ENCODE data around the gene GPR137B. TPM values are rescaled to one million over a fixed set of nuclear protein-coding genes. Genes with fewer than 3 reads are reported as not detected.

The GPR137B gene
- total and polyA plus RNA-seq, 8 donors, result 2.9 to 64.8 (median 12.5) TPM

GRCh38 chr1:236207569-236207968 is 65.2 kb downstream of the GPR137B start:
- H3K4me1 ChIP-seq, result no peaks in the 10 kb centered on the region
- peaks cover 0 to 40% (median 31%) of the 10 kb centered on the region in 4 donors for H3K36me3 ChIP-seq
- peaks cover 0 to 15% (median 8%) of the 10 kb centered on the region in 4 donors for H3K9me3 ChIP-seq
- H3K4me3 ChIP-seq, result no peak overlapping the region
- no peak for DNase-seq
- intact Hi-C loops (cut with DNase I; ENCODE audit: low total_unique reads), result no loop called here
- H3K27ac ChIP-seq, result no peak overlapping the region
- 92 to 98% (median 96%) methylated on average over 4 of the region's 4 CpGs for WGBS, 5 donors
- TF ChIP-seq POLR2A (IDR thresholded peaks at IDR 0.05) (no peak), CTCF (IDR thresholded peaks at IDR 0.05) (no peak), EP300 (IDR thresholded peaks at IDR 0.05) (no peak), POLR2AphosphoS5 (IDR thresholded peaks at IDR 0.05) (no peak)
- no peaks in the 10 kb centered on the region for H3K27me3 ChIP-seq

GRCh38 chr1:236209185-236209584 is 66.8 kb downstream of the GPR137B start:
- Histone ChIP-seq H3K4me3 (no peak overlapping the region), H3K27me3 (no peaks in the 10 kb centered on the region), H3K4me1 (no peaks in the 10 kb centered on the region), H3K36me3 (peaks cover 0 to 43% (median 33%) of the 10 kb centered on the region in 4 donors), H3K27ac (no peak overlapping the region), H3K9me3 (peaks cover 0 to 4% (median 0%) of the 10 kb centered on the region in 4 donors)
- no peak for DNase-seq
- 63 to 74% (median 65%) methylated on average over 2 of the region's 2 CpGs for WGBS, 5 donors
- no peak for TF ChIP-seq CTCF (IDR thresholded peaks at IDR 0.05)
- no peak for TF ChIP-seq EP300 (IDR thresholded peaks at IDR 0.05)
- no peak for TF ChIP-seq POLR2AphosphoS5 (IDR thresholded peaks at IDR 0.05)
- TF ChIP-seq POLR2A (IDR thresholded peaks at IDR 0.05), result no peak
- intact Hi-C loops (cut with DNase I; ENCODE audit: low total_unique reads), result no loop called here

- Histone ChIP-seq H3K27ac (no peak overlapping the region), H3K36me3 (peaks cover 0 to 48% (median 36%) of the 10 kb centered on the region in 4 donors), H3K4me1 (no peaks in the 10 kb centered on the region), H3K9me3 (no peaks in the 10 kb centered on the region), H3K27me3 (no peaks in the 10 kb centered on the region), H3K4me3 (no peak overlapping the region)
- no peak for TF ChIP-seq POLR2A (IDR thresholded peaks at IDR 0.05)
- no peak for TF ChIP-seq EP300 (IDR thresholded peaks at IDR 0.05)
- TF ChIP-seq POLR2AphosphoS5 (IDR thresholded peaks at IDR 0.05), result no peak
- no peak for TF ChIP-seq CTCF (IDR thresholded peaks at IDR 0.05)
- intact Hi-C loops (cut with DNase I; ENCODE audit: low total_unique reads), result no loop called here
- no peak for DNase-seq
These were observed 67.4 kb downstream of the GPR137B start for GRCh38 chr1:236209713-236210112.

- intact Hi-C loops (cut with DNase I; ENCODE audit: low total_unique reads), result no loop called here
These were observed 69.5 kb downstream of the GPR137B start for GRCh38 chr1:236211815-236212214.

More at GRCh38 chr1:236211815-236212214, 69.5 kb downstream of the GPR137B start:
- Histone ChIP-seq H3K27me3 (no peaks in the 10 kb centered on the region), H3K36me3 (peaks cover 0 to 55% (median 31%) of the 10 kb centered on the region in 4 donors), H3K9me3 (no peaks in the 10 kb centered on the region), H3K4me1 (no peaks in the 10 kb centered on the region), H3K4me3 (no peak overlapping the region), H3K27ac (no peak overlapping the region)
- DNase-seq, result no peak
- TF ChIP-seq POLR2AphosphoS5 (IDR thresholded peaks at IDR 0.05) (no peak), EP300 (IDR thresholded peaks at IDR 0.05) (no peak), CTCF (IDR thresholded peaks at IDR 0.05) (no peak), POLR2A (IDR thresholded peaks at IDR 0.05) (no peak)
- WGBS, 5 donors, result 94 to 99% (median 97%) methylated on average over 5 of the region's 5 CpGs
